AG04449 (cell line): ENCODE measurements around the gene ADAMTS15.
A peak's percentile ranks its signal among the peaks of the same experiment; 100 is the strongest.

Experiments used
- CTCF ChIA-PET: fragments of 350-600 bp; formaldehyde crosslinking; extraction: SDS; loops from one replicate; lab custom pipeline; 2021; ENCODE audit warnings: antibody characterized with exemption; lab: Yijun Ruan, JAX
- POLR2A ChIA-PET: fragments of 400-600, 350-600 bp; formaldehyde crosslinking; extraction: SDS; loops from one replicate; lab custom pipeline; 2020; ENCODE audit warnings: antibody characterized with exemption, inconsistent platforms; lab: Yijun Ruan, JAX
- DNase-seq: peaks from one replicate; pipeline ENCODE4 v3.0.0-alpha.2; 2010; ENCODE audit warnings: low read depth, low spot score
- H3K4me3 ChIP-seq: 2 replicates; pipeline ENCODE4 v1.5.1; 2011; ENCODE audit warnings: low read depth, mild to moderate bottlenecking, control low read depth, low read length
- CTCF ChIP-seq: IDR thresholded peaks from one replicate; pipeline ENCODE4 v1.5.1; 2011; ENCODE audit warnings: mild to moderate bottlenecking, moderate library complexity, low read length, control low read depth, inconsistent platforms; ENCODE audit not compliant: insufficient read depth; ENCODE audit errors: missing control alignments

Gene ADAMTS15

GRCh38 chr11:130475426-130476053 lies 27.1 kb downstream of the ADAMTS15 start:
- CTCF ChIA-PET = interaction anchor here (0.7 to 3.4 kb wide), 4 partner anchors 41 to 387 kb away, joined by 3 to 12 read pairs (median 6); no protein-coding TSS in a partner anchor
- no peak for DNase-seq
- POLR2A ChIA-PET = no interaction called here
- no peak for TF ChIP-seq CTCF
- H3K4me3 ChIP-seq = no peak overlapping the region

- ChIA-PET CTCF (interaction anchor here (0.6 to 3.4 kb wide), 3 partner anchors 13 to 386 kb away, joined by 3 to 12 read pairs (median 3); no protein-coding TSS in a partner anchor), POLR2A (interaction anchor here (0.5 kb wide), 1 partner anchor 23 kb away, joined by 4 read pairs; no protein-coding TSS in a partner anchor)
- no peak for DNase-seq
- no peak overlapping the region for H3K4me3 ChIP-seq
- TF ChIP-seq CTCF = no peak
These were observed 27.9 kb downstream of the ADAMTS15 start for GRCh38 chr11:130476200-130476921.

- TF ChIP-seq CTCF = no peak
- ChIA-PET CTCF (interaction anchor here (0.8 to 3.4 kb wide), 4 partner anchors 10 to 418 kb away, joined by 3 to 12 read pairs (median 3); no protein-coding TSS in a partner anchor), POLR2A (interaction anchor here (0.5 kb wide), 1 partner anchor 23 kb away, joined by 4 read pairs; no protein-coding TSS in a partner anchor)
- DNase-seq = no peak
- H3K4me3 ChIP-seq = no peak overlapping the region
These were observed 28.6 kb downstream of the ADAMTS15 start for GRCh38 chr11:130476922-130477491.

- CTCF ChIA-PET = interaction anchor here (1.0 to 3.4 kb wide), 4 partner anchors 10 to 417 kb away, joined by 3 to 12 read pairs (median 3); no protein-coding TSS in a partner anchor
These were observed 29.2 kb downstream of the ADAMTS15 start for GRCh38 chr11:130477586-130478203.

GRCh38 chr11:130478204-130478701 lies 29.8 kb downstream of the ADAMTS15 start:
- no peak for TF ChIP-seq CTCF
- DNase-seq = peak; percentile 54
- H3K4me3 ChIP-seq = no peak overlapping the region
- POLR2A ChIA-PET = no interaction called here
- CTCF ChIA-PET = interaction anchor here (1.2 to 3.4 kb wide), 3 partner anchors 11 to 384 kb away, joined by 3 to 12 read pairs (median 3); no protein-coding TSS in a partner anchor

More at GRCh38 chr11:130477586-130478203, 29.2 kb downstream of the ADAMTS15 start:
- no peak for TF ChIP-seq CTCF
- no peak for DNase-seq
- POLR2A ChIA-PET = no interaction called here
- H3K4me3 ChIP-seq = no peak overlapping the region
